CD4-positive, alpha-beta T cell treated with Interleukin-6 at 100 ng/mL for 8 hours (primary cell): ENCODE results near the gene AS3MT.
"Not testable (repeated sequence)": the region's sequence is repeated elsewhere in the genome, so short reads cannot be mapped to it uniquely, and the experiment has no call there.

Experiments
- DNase-seq: peaks from one replicate; pipeline ENCODE4 v3.0.0-alpha.2; 2020; ENCODE audit warnings: mixed read lengths, low spot score

The AS3MT gene

DNA sequence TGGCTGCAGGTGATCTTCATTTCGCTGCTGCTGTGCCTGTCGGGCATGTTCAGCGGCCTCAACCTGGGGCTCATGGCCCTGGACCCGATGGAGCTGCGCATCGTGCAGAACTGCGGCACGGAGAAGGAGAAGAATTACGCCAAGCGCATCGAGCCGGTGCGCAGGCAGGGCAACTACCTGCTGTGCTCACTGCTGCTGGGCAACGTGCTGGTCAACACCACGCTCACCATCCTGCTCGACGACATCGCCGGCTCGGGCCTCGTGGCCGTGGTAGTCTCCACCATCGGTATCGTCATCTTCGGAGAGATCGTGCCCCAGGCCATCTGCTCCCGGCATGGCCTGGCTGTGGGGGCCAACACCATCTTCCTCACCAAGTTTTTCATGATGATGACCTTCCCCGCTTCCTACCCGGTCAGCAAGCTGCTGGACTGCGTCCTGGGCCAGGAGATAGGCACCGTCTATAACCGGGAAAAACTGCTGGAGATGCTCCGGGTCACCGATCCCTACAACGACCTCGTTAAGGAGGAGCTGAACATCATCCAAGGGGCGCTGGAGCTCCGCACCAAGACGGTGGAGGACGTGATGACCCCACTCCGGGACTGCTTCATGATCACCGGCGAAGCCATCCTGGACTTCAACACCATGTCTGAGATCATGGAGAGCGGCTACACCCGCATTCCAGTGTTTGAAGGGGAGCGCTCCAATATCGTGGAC is 50.1 kb downstream of the AS3MT start:
- DNase-seq = no peak

DNA sequence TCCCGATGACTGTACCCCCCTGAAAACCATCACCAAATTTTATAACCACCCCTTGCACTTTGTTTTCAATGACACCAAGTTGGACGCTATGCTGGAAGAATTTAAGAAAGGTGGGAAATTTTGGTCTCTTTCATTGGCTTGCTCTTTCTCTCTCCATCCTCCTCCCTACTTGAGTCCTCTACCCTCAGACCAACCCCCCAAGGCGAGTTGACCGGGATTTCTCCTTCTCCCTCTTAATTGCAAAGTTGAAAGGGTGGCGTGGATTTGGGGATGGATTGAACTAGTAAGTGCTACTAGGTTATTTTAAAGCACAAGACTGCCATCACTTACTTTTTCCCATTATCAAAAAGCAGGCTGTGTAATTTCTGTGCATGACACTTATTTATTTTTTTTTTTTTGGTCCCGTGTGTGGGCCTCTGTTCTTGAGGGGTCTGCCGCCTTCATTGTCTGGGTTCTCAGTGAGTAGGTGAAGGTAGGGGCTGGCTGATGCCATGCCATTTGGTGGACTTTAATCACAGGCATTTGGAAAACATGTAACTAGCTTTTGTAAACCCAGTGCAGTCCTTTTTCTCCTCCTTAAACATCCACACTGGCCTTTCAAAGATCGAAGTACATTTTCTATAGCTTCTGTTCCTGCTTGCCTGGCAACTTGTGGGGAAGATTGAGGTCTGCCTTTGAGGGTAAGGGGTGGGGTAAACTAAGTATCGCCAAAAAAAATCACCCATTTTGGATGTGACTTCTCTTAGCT is 50.9 kb downstream of the AS3MT start:
- no peak for DNase-seq

DNA sequence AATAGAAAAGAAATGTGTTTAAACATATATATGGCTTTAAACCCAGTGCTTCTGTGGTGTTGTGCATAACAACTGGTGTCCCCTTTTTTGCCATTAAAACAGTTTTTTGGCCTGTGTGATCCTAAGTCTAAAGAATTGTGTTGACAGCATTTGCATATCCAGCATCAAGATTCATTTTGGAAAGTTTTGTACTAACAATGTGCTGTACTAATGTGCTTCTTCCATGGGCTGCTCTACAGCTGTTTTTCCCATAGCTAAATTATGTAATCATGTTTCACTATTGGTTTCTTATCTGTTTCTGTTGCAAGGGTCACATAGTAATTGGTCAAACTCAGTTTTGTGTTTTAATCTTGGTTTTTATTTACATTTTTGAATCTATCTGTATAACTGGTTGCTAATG is 54.3 kb downstream of the AS3MT start:
- no peak for DNase-seq

GRCh38 chr10:102926842-102927241 is 57.6 kb downstream of the AS3MT start:
- no peak for DNase-seq

- DNase-seq = no peak
These were observed 58.2 kb downstream of the AS3MT start for GRCh38 chr10:102927311-102928010.

GRCh38 chr10:102928442-102928841 is 59.2 kb downstream of the AS3MT start:
- not testable (repeated sequence) for DNase-seq

DNA sequence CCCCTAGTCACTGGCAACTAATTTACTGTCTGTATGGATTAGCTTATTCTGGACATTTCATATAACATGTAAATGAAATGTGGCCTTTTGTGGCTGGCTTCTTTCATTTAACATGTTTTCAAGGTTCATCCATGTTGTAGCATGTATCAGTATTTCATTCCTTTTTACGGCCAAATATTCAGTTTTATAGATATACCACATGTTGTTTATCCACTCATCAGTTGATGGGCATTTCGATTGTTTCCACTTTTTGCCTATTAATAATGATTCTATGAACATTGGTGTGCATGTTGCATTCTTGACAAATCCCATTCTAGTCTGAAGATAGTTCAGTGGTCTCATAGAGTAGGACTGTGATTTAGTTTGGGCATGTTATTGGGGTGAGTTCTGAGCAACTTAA is 61.5 kb downstream of the AS3MT start:
- DNase-seq = no peak

DNA sequence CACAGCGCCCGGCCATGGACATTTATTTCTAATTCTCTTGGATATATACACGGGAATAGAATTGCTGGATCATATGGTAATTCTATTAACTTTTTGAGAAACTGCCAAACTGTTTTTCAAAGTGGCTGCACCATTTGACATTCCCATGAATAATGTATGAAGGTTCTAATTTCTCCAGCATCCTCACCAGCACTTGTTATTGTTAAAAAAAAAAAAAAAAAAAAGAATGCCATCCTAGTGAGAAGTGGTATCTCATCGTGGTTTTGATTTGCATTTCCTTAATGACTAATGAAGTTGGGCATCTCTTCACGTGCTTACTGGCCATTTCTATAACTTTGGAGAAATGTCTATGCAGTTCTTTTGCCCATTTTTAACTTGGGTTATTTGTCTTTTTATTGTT is 62.4 kb downstream of the AS3MT start:
- DNase-seq = no peak

DNA sequence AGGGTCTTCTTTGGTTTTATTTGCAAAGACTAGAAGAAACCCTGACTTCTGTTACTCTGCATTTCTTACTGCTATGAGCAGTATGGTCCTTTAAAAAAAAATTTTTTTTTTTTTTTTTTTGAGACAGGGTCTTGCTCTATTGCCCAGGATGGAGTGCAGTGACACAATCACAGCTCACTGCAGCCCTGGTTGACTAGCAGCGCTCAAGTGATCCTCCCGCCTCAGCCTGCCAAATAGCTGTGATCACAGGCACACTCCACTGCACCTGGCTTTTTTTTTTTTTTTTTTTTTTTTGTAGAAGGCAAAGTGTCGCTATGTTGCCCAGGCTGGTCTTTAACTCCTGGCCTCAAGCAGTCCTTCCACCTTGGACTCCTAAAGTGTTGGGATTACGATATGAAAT is 66.2 kb downstream of the AS3MT start:
- no peak for DNase-seq

- no peak for DNase-seq
These were observed 66.8 kb downstream of the AS3MT start for GRCh38 chr10:102935939-102936605.

DNA sequence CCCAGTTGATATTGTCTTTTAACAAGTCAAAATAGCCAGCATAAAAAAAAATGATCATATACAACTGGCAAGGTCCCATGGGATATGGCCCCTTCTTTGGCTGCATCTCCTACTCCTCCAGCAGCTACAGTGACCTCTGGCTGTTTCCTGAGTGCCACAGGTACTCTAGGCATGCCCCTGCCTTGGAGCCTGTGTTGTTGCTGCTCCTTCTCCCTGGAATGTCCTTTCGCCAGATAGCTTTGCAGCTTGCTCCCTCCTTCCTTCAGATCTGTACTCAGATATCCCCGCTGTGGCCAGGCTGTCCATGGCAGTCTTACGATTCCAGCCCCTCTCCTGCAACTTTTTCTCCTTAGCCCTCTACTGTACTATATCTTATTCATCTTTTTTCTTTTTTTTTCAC is 72.1 kb downstream of the AS3MT start:
- DNase-seq = no peak

DNA sequence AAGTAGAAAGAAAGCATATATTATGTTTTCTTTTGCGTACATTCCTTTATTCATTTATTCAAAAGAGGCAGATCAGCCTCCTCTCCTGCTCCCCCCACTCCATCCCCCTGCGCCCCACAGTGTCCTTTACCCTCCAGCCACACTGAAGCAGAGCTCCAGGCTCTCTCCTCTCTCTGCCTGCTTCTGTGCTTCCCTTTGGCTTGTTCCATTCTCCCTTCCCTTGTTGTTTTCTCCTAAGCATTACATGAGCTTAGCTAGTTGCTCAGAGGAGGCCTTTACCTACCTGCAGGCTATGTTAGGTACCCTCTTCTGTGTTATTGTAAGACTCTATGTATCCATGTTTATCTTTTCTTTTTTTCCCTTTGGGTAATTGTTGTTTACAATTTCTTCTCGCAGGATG is 76.2 kb downstream of the AS3MT start:
- DNase-seq = no peak

GRCh38 chr10:102945962-102946361 is 76.7 kb downstream of the AS3MT start:
- DNase-seq = no peak

- DNase-seq = no peak
These were observed 77.7 kb downstream of the AS3MT start for GRCh38 chr10:102946992-102947391.

DNA sequence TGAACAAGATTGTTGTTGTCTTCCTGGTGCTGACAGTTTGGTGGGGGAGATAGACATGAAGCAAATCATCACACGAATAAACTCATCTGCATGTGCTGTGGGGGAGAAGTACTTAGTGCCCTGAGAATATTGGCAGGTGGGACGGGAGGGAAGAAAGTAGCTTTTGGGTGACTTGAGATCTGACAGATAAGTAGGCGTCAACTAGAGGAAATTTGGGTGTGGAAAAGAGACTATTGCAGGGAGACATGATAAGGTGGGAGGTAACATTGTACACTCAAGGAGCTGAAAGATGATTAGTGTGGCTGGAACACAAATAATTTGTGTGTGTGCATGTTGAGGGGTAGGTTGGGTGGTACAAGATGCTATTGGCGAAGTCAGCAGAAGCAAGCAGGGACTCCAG is 78.9 kb downstream of the AS3MT start:
- no peak for DNase-seq

GRCh38 chr10:102948786-102949185 is 79.5 kb downstream of the AS3MT start:
- no peak for DNase-seq

- DNase-seq = no peak
These were observed 80.6 kb downstream of the AS3MT start for GRCh38 chr10:102949916-102950315.

GRCh38 chr10:102951316-102951715 is 82.0 kb downstream of the AS3MT start:
- DNase-seq = no peak
